Measurements from ENCODE around the gene ZNF610. TPM values are rescaled to one million over a fixed set of nuclear protein-coding genes. Genes with fewer than 3 reads are reported as not detected.
"Not testable (repeated sequence)": the region's sequence is repeated elsewhere in the genome, so short reads cannot be mapped to it uniquely, and the experiment has no call there.

ZNF610 gene
- total RNA-seq, 1 experiment from 2014 or later, result 6.4 TPM

GRCh38 chr19:52336791-52337381 is 843 bp downstream of the ZNF610 start:
- no peak overlapping the region for H2BK120ac ChIP-seq (ENCODE audit: low read depth, low read length, poor library complexity, severe bottlenecking)
- no peaks in the 10 kb centered on the region for H3K4me1 ChIP-seq (ENCODE audit: insufficient read depth, low read length)
- H3K27ac Mint-ChIP-seq, result peak overlapping the region in 2 of 3 experiments; percentile 92 to 93; a peak in 4 of 7 replicates
- peaks cover 5% of the 10 kb centered on the region for H3K23me2 ChIP-seq (ENCODE audit: insufficient read length, low read depth, low read length, poor library complexity, severe bottlenecking)
- peaks cover 9% of the 10 kb centered on the region in 2 experiments for H3K4me1 Mint-ChIP-seq
- H3K56ac ChIP-seq (ENCODE audit: insufficient read length, low read depth, low read length), result no peak overlapping the region
- no peak overlapping the region for H2BK5ac ChIP-seq (ENCODE audit: insufficient read length, low read length)
- no peak overlapping the region for H2BK12ac ChIP-seq (ENCODE audit: insufficient read length, low read depth, low read length)
- H3K79me1 ChIP-seq (ENCODE audit: insufficient read depth, low read depth, low read length, poor library complexity, severe bottlenecking), result no peaks in the 10 kb centered on the region
- no peak overlapping the region for H2BK20ac ChIP-seq (ENCODE audit: low read depth, low read length, poor library complexity, severe bottlenecking)
- H3K9ac ChIP-seq (ENCODE audit: extremely low read depth, insufficient read length, low read length), result peak overlapping the region; percentile 79
- H3K14ac ChIP-seq (ENCODE audit: insufficient read depth, low read length), result no peak overlapping the region; the same call in 1 of the 2 replicates
- no peak for TF ChIP-seq CTCF (conservative IDR thresholded peaks at IDR 0.05)
- peaks cover 22 to 33% of the 10 kb centered on the region in 2 experiments for H3K9me3 Mint-ChIP-seq
- no peak overlapping the region for H3K4ac ChIP-seq (ENCODE audit: low read depth, low read length)
- H4K5ac ChIP-seq (ENCODE audit: insufficient read length, low read depth, low read length), result no peak overlapping the region
- DNase-seq, result no peak
- H3K79me2 ChIP-seq (ENCODE audit: insufficient read depth, low read length), result no peaks in the 10 kb centered on the region
- peaks cover 9 to 17% (median 14%) of the 10 kb centered on the region in 3 experiments for H3K36me3 Mint-ChIP-seq (ENCODE audit: insufficient read depth in 1 of 3, low read depth in 3 of 3)
- no peak overlapping the region for H3K27ac ChIP-seq (ENCODE audit: insufficient read length, low read depth, low read length)
- H4K20me1 ChIP-seq (ENCODE audit: control insufficient read depth, insufficient read depth, insufficient read length), result no peaks in the 10 kb centered on the region
- no peak overlapping the region for H4K91ac ChIP-seq (ENCODE audit: insufficient read length, low read depth, low read length)
- peaks cover 14% of the 10 kb centered on the region for H3K9me3 ChIP-seq (ENCODE audit: control insufficient read depth, low read depth, low read length)
- no peak overlapping the region for H2AK5ac ChIP-seq (ENCODE audit: insufficient read length, low read length)
- no peaks in the 10 kb centered on the region for H3K27me3 ChIP-seq (ENCODE audit: insufficient read depth, low read length)
- peak overlapping the region; percentile 81 for H3K4me2 ChIP-seq (ENCODE audit: insufficient read depth, insufficient read length, low read length)
- no peak overlapping the region for H4K8ac ChIP-seq (replicated peaks; ENCODE audit: insufficient read length, low read depth, low read length)
- H3K27me3 Mint-ChIP-seq (ENCODE audit: low read depth), result peaks cover 8% of the 10 kb centered on the region
- H3K23ac ChIP-seq (ENCODE audit: insufficient read length, low read depth, low read length), result no peak overlapping the region
- H3K18ac ChIP-seq (ENCODE audit: insufficient read length, low read depth, low read length), result peak overlapping the region; percentile 88
- H2BK15ac ChIP-seq (ENCODE audit: low read depth, low read length), result no peak overlapping the region
- peak overlapping the region; percentile 63 for H2AFZ ChIP-seq (ENCODE audit: low read length)
- no CpG with 5 or more reads among the region's 9 CpGs for WGBS (ENCODE audit: extremely low coverage, insufficient read length, low lambda C conversion rate)
- H3T11ph ChIP-seq (ENCODE audit: low read length), result no peak overlapping the region
- peak overlapping the region; percentile 90 to 95 for H3K4me3 Mint-ChIP-seq

- WGBS (ENCODE audit: extremely low coverage, insufficient read length, low lambda C conversion rate), result no CpG with 5 or more reads among the region's 3 CpGs
Observed at GRCh38 chr19:52339022-52339421, 3.0 kb downstream of the ZNF610 start.

More at GRCh38 chr19:52339022-52339421, 3.0 kb downstream of the ZNF610 start:
- not testable (repeated sequence) for H2BK5ac ChIP-seq (ENCODE audit: insufficient read length, low read length); H3K79me2 ChIP-seq (ENCODE audit: insufficient read depth, low read length); H4K20me1 ChIP-seq (ENCODE audit: control insufficient read depth, insufficient read depth, insufficient read length); H2BK120ac ChIP-seq (ENCODE audit: low read depth, low read length, poor library complexity, severe bottlenecking); H3K36me3 Mint-ChIP-seq (ENCODE audit: insufficient read depth in 1 of 3, low read depth in 3 of 3); H3K18ac ChIP-seq (ENCODE audit: insufficient read length, low read depth, low read length); DNase-seq; H3T11ph ChIP-seq (ENCODE audit: low read length); H4K8ac ChIP-seq (replicated peaks; ENCODE audit: insufficient read length, low read depth, low read length); H2AK5ac ChIP-seq (ENCODE audit: insufficient read length, low read length); H3K4ac ChIP-seq (ENCODE audit: low read depth, low read length); H3K4me3 Mint-ChIP-seq; H3K4me2 ChIP-seq (ENCODE audit: insufficient read depth, insufficient read length, low read length); H3K27me3 ChIP-seq (ENCODE audit: insufficient read depth, low read length); H3K23me2 ChIP-seq (ENCODE audit: insufficient read length, low read depth, low read length, poor library complexity, severe bottlenecking); H2BK12ac ChIP-seq (ENCODE audit: insufficient read length, low read depth, low read length); H2BK20ac ChIP-seq (ENCODE audit: low read depth, low read length, poor library complexity, severe bottlenecking); H4K91ac ChIP-seq (ENCODE audit: insufficient read length, low read depth, low read length); H3K27ac Mint-ChIP-seq; H3K27ac ChIP-seq (ENCODE audit: insufficient read length, low read depth, low read length); H3K23ac ChIP-seq (ENCODE audit: insufficient read length, low read depth, low read length); H3K4me1 ChIP-seq (ENCODE audit: insufficient read depth, low read length); H3K9me3 ChIP-seq (ENCODE audit: control insufficient read depth, low read depth, low read length); H3K9ac ChIP-seq (ENCODE audit: extremely low read depth, insufficient read length, low read length); H3K27me3 Mint-ChIP-seq (ENCODE audit: low read depth); H4K5ac ChIP-seq (ENCODE audit: insufficient read length, low read depth, low read length); H3K14ac ChIP-seq (ENCODE audit: insufficient read depth, low read length); H2BK15ac ChIP-seq (ENCODE audit: low read depth, low read length); H2AFZ ChIP-seq (ENCODE audit: low read length); H3K79me1 ChIP-seq (ENCODE audit: insufficient read depth, low read depth, low read length, poor library complexity, severe bottlenecking); H3K56ac ChIP-seq (ENCODE audit: insufficient read length, low read depth, low read length)
- Mint-ChIP-seq H3K9me3 (peaks cover 4 to 13% of the 10 kb centered on the region in 2 experiments; a peak in 3 of 5 replicates), H3K4me1 (peaks cover 9 to 11% of the 10 kb centered on the region in 2 experiments)
